ENCODE results near the gene MORC4.

The MORC4 gene

DNA sequence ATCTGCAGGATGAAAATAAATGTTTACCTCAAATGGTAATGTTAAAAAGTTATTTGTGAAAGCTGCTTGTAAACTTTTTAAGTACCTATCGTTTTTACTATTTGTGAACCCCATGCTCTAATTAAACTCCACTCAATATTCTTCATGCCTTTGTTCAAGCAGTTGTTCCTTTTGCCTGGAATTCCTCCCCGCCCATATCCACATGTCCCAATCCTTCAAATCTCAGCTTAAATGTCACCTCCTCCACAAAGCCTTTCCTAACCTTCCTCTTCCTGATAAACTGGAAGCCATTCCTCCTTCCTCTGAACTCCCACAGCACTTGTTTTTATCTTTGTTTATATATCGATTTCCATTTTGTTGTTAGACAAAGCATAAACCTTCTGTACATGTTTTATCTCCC, 2.4 kb downstream of the MORC4 start:
- no peak overlapping the region for H3K27ac ChIP-seq
- TF ChIP-seq ZFX (IDR thresholded peaks at IDR 0.05; ENCODE audit: borderline replicate concordance), result no peak
- TF ChIP-seq, protein P1, sequence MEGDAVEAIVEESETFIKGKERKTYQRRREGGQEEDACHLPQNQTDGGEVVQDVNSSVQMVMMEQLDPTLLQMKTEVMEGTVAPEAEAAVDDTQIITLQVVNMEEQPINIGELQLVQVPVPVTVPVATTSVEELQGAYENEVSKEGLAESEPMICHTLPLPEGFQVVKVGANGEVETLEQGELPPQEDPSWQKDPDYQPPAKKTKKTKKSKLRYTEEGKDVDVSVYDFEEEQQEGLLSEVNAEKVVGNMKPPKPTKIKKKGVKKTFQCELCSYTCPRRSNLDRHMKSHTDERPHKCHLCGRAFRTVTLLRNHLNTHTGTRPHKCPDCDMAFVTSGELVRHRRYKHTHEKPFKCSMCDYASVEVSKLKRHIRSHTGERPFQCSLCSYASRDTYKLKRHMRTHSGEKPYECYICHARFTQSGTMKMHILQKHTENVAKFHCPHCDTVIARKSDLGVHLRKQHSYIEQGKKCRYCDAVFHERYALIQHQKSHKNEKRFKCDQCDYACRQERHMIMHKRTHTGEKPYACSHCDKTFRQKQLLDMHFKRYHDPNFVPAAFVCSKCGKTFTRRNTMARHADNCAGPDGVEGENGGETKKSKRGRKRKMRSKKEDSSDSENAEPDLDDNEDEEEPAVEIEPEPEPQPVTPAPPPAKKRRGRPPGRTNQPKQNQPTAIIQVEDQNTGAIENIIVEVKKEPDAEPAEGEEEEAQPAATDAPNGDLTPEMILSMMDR (IDR thresholded peaks at IDR 0.05), result no peak

DNA sequence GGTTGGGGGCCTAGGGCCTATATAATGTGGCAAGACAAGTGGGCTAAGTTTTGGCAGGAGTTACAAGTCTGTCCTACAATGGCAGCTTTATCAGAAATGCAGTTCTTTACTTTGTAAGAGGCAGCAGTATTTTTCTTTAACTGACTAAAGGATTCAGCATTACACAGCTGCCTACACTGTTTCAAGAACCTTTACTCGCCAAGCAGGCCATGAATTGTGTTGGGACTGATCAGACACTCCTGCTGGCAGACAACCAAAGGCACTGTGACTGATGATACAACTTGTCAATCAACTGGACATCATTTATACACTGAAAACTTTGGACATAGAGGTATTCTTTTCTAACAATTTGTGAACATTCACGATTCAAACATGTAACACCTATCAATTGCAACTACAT, 4.3 kb downstream of the MORC4 start:
- H3K27ac ChIP-seq, result no peak overlapping the region
- TF ChIP-seq ZFX (IDR thresholded peaks at IDR 0.05; ENCODE audit: borderline replicate concordance), result no peak
- TF ChIP-seq, protein P1 (IDR thresholded peaks at IDR 0.05), result no peak

DNA sequence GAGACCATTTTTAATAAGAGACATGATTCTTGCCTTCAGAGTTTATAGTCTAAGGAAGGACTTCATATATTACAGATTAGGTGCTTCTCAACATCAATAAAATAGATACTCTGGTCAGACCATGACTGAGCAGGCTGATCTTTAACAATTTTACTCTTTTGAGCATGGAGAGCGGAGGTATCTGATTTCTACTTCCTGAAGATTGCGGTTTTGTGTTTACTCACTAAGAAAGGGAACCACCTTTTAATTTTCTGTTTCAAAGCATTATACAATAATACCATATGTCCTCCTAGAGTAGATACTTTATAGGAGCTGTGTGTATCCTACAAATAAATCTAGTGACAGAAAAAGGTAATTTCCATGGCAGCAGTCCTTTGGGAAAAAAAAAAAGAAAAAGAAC, 12.5 kb downstream of the MORC4 start:
- H3K27ac ChIP-seq, result no peak overlapping the region
- TF ChIP-seq, protein P1 (IDR thresholded peaks at IDR 0.05), result no peak
- TF ChIP-seq ZFX (IDR thresholded peaks at IDR 0.05; ENCODE audit: borderline replicate concordance), result no peak

DNA sequence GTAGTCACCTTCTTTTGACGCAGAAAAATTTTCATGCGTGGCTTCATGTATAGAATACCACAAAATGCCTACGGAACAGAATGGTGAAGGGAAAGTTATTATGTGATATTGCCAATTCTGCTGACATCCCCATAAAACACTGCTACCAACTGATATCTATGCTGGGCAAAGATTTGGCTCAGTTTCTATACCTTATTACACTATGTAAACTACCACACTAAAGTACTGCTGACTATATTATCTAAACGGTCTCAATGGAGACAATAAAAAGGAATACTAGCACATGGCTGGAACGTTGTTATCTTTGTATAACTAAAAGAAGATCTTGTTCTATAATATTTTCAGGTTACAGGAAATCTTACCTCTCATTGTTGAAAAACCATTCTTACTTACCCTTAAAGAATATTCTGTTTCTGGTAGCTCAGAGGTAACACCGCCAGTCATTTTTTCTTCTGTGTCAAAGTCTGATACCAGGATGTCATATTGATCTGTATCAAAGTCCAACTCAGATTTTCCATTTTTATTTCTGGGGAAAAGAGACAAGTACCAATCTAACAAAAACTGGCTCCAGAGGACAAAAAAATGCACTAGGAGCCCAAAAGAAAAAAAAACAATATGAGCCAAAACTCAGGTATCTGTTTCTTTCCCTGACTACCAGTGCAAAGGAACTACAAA, 18.9 kb downstream of the MORC4 start:
- no peak overlapping the region for H3K27ac ChIP-seq
- TF ChIP-seq, protein P1 (IDR thresholded peaks at IDR 0.05), result no peak
- TF ChIP-seq ZFX (IDR thresholded peaks at IDR 0.05; ENCODE audit: borderline replicate concordance), result no peak

DNA sequence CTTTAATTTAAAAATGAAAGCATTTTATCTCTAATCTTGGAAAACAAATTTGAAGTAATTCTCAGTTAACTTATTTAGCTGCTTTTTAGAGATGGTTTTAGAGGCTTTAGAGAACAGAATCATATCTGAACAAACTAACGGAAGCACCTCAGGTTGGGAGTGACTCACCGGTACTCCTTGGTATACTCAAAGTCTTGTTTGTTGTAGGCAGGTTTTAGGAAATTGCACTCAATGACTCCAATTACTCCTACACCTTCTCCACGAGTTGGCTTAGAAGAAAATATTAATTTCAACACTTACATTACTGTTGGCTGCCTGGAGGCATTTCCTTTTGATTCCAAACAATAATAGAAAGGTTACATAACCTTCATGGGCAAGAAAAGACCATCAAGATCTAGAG, 23.6 kb downstream of the MORC4 start:
- H3K27ac ChIP-seq, result no peak overlapping the region
- TF ChIP-seq, protein P1 (IDR thresholded peaks at IDR 0.05), result no peak
- TF ChIP-seq ZFX (IDR thresholded peaks at IDR 0.05; ENCODE audit: borderline replicate concordance), result no peak

DNA sequence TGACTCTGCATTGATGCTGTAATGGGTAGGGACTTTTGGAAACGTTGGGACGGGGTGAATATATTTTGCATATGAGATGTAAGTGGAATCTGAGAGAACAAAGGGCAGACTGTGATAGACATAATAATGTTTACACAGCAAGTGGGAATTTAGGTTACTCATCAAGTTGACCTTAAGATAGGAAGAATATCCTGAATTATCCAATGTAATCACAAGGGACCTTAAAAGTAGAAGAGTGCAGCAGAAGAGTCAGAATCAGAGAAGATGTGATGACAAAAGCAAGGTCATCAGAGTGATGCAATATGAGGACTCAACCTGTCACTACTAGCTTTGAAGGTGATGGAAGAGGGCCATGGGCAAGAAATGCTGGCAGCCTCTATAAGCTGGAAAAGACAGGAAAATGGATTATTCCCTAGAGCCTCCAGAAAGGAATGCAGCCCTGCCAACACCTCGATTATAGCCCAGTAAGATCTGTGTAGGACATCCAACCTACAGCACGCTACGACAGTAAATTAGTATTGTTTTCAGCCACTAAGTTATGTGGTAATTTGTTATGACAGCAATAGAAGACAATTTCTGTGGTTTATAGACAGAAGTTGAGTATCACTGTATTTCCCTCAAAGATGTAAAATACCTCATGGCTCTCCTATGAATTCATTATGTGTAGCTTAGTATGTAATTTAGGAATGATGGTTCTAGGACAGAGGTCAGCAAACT, 26.4 kb downstream of the MORC4 start:
- TF ChIP-seq, protein P1 (IDR thresholded peaks at IDR 0.05), result no peak
- no peak for TF ChIP-seq ZFX (IDR thresholded peaks at IDR 0.05; ENCODE audit: borderline replicate concordance)

DNA sequence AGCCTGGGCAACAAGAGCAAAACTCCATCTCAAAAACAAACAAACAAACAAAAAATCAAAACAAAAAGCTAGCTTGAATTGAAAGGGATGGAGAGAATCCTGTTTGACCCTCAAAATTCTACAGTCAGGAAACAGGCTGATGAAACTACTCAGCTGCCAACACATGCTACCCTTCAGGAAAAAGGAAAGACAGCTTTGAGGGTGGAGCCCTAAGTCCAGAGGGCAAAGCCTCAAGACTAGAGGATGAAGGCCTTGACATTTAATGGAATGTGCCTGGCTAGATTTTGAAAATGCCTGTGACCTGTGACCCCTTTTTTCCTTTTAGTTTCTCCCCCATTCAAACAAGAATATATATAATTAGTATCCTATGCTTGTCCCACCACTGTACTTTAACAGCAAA, 27.1 kb downstream of the MORC4 start:
- no peak overlapping the region for H3K27ac ChIP-seq
- TF ChIP-seq, protein P1 (IDR thresholded peaks at IDR 0.05), result no peak
- TF ChIP-seq ZFX (IDR thresholded peaks at IDR 0.05; ENCODE audit: borderline replicate concordance), result no peak

More for the DNA sequence above, 26.4 kb downstream of the MORC4 start:
- H3K27ac ChIP-seq, result no peak overlapping the region
